Mesodermal cell (in vitro differentiated cells): ENCODE results near the gene ITGA4.

ENCODE experiments used
- H3K27ac ChIP-seq: 2 replicates; pipeline ENCODE4 v1.7.0; 2013; ENCODE audit warnings: mild to moderate bottlenecking, low read depth, low read length, moderate library complexity; ENCODE audit not compliant: severe bottlenecking
- H3K36me3 ChIP-seq: 2 replicates; pipeline ENCODE4 v1.7.1; 2013; ENCODE audit warnings: mild to moderate bottlenecking, low read length, moderate library complexity; ENCODE audit not compliant: control insufficient read depth, insufficient read depth
- H3K4me1 ChIP-seq: one replicate; pipeline ENCODE4 v1.7.1; 2013; ENCODE audit warnings: mild to moderate bottlenecking, low read length; ENCODE audit not compliant: insufficient read depth, control insufficient read depth, poor library complexity, severe bottlenecking
- H3K4me3 ChIP-seq: 2 replicates; pipeline ENCODE4 v1.7.0; 2013; ENCODE audit warnings: low read length, control low read depth, mild to moderate bottlenecking; ENCODE audit not compliant: insufficient read depth, poor library complexity, severe bottlenecking; ENCODE audit errors: extremely low read depth
- H3K9me3 ChIP-seq: 2 replicates; pipeline ENCODE4 v1.7.1; 2013; ENCODE audit warnings: mild to moderate bottlenecking, low read length, moderate library complexity; ENCODE audit not compliant: control insufficient read depth
- WGBS, 2 experiments: methylation state at CpG; one replicate each; pipeline ENCODE4 v1.1.5; 2013; ENCODE audit warnings: missing lambda C conversion rate in 2 of 2; ENCODE audit not compliant: insufficient coverage in 2 of 2; 5-methylcytosine and 5-hydroxymethylcytosine counted together

ITGA4 gene

DNA sequence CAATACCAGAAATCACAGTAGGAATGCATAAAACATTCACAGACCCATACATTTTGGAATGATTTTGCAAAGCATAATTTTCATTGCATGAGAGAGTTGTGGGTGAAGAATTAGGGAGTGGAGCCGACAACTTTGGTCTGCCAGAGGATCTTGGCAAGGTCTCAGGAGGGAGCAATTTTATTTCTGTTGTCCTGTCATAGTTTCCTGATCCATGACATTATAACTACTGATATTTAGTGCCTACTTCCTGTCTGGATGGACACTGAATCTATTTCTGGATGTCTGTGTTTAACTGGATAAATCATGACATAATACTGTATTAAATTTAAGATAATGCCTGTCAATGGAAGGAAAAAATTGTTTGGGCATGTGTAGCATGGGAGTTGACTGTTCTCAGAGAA lies 2.4 kb downstream of the ITGA4 start:
- no peaks in the 10 kb centered on the region for H3K36me3 ChIP-seq
- H3K9me3 ChIP-seq = no peaks in the 10 kb centered on the region
- no CpG with 5 or more reads among the region's 1 CpG for WGBS, 2 experiments
- H3K4me3 ChIP-seq = no peak overlapping the region
- H3K27ac ChIP-seq = no peak overlapping the region
- H3K4me1 ChIP-seq = no peaks in the 10 kb centered on the region

DNA sequence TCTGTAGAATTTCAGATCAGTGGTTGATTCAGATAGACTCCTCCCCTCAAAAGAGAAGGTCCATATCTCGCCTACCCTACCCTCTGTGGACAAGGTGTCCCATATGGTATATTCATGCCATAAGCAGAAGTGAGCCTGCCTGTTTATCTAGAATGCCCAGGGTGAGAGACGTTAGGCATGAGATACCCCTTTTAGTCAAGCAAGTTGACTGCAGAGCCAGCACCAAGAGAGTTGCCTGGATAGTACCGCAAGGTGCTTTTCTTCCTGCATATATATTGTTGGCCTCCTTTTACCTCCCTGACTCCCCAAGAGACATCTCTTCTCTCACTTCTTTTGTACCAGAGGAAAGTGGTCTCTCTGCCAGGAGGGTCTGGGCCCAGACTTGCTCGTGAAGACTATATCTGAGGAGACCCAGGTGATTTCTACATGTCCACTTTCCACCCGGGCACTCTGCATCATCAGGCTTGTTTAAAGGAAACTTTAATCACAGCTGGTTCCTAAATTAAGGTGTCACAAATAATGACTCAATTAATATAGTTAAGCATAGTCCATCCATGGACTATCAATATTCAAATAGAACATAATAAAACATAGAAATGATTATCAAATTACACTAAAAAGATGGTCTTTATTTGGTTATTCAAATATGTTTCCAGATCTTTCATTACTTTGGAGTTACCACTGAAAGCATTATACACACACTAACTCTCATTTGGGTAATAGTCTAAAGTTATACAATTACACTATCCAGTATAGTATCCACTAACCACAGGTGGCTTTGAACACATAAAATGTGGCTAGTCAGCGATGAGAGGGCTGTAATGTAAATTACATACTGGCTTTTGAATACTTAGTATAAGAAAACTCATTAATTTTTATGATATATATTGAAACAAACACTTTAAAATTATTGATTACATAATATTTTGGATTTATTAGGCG lies 4.1 kb downstream of the ITGA4 start:
- Histone ChIP-seq H3K4me1 (no peaks in the 10 kb centered on the region), H3K36me3 (no peaks in the 10 kb centered on the region), H3K27ac (no peak overlapping the region), H3K9me3 (no peaks in the 10 kb centered on the region), H3K4me3 (no peak overlapping the region)
- 90 to 94% methylated on average over 4 of the region's 7 CpGs for WGBS, 2 experiments

DNA sequence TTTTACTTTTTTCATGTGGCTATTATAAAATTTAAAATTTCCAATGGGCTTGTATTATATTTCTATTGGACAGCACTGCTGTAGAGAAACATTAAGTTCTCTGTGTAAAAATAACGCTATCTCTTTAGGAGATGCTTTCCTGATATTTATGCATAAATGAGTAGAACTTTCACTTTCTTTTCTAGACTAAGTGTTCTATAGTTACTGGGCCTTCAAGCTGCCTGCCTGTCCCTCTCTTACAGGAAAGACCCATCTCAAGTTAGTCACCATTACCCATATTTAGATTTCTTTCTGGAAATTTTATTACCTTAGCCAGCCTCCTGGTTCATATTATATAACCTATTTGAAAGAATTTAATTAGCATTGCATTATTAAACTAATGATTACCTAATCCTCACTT lies 4.8 kb downstream of the ITGA4 start:
- no peak overlapping the region for H3K27ac ChIP-seq

DNA sequence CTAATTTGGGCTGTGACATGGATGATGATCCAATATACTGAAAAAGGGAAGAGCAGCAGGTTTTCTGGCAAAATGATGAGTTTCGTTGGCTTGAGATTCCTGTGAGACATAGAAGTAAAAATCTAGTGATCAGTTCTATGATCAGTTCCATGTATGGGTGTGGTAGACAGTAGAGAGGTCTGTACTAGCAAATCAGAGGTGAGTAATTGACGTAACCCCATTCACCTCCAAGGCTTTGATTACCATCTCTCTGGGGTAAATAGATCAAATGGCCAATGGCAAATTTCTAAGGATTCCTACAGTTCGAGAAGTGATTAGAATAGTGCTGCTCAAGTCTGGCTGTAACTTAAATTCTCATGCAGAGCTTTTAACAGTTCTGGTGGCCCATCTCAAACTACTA lies 6.4 kb downstream of the ITGA4 start:
- no peaks in the 10 kb centered on the region for H3K36me3 ChIP-seq
- no peak overlapping the region for H3K4me3 ChIP-seq
- no peaks in the 10 kb centered on the region for H3K9me3 ChIP-seq
- WGBS, 2 experiments = 79 to 82% methylated on average over 1 to 3 of the region's 3 CpGs
- H3K4me1 ChIP-seq = no peaks in the 10 kb centered on the region
- no peak overlapping the region for H3K27ac ChIP-seq

More for the DNA sequence above, 4.8 kb downstream of the ITGA4 start:
- Histone ChIP-seq H3K4me3 (no peak overlapping the region), H3K36me3 (no peaks in the 10 kb centered on the region), H3K9me3 (no peaks in the 10 kb centered on the region), H3K4me1 (no peaks in the 10 kb centered on the region)
- WGBS, 2 experiments = 100% methylated on average over 1 of the region's 1 CpG; no CpG with 5 or more reads in 1 of the 2 experiments

DNA sequence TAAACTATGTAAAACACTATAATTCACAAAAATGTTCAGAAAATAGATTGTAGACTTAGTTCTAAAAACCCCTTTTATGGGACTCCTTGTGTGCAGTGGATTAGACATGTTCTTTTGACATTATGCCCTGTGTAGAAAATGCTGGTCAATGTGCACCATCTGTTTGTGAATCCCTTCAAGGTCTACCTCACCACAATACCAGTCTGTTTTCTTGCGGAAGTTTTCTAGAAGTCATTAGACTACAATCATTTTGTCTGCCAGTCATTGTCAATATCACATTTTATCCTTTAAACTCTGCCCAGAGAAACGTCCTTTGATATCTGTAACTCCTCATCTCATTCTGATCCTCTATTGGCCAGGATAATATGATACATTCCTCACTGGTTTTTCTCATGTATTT lies 7.8 kb downstream of the ITGA4 start:
- no peaks in the 10 kb centered on the region for H3K9me3 ChIP-seq
- no peaks in the 10 kb centered on the region for H3K36me3 ChIP-seq
- no peaks in the 10 kb centered on the region for H3K4me1 ChIP-seq
- WGBS, 2 experiments = 78 to 95% methylated on average over 2 of the region's 2 CpGs
- H3K27ac ChIP-seq = no peak overlapping the region
- no peak overlapping the region for H3K4me3 ChIP-seq

DNA sequence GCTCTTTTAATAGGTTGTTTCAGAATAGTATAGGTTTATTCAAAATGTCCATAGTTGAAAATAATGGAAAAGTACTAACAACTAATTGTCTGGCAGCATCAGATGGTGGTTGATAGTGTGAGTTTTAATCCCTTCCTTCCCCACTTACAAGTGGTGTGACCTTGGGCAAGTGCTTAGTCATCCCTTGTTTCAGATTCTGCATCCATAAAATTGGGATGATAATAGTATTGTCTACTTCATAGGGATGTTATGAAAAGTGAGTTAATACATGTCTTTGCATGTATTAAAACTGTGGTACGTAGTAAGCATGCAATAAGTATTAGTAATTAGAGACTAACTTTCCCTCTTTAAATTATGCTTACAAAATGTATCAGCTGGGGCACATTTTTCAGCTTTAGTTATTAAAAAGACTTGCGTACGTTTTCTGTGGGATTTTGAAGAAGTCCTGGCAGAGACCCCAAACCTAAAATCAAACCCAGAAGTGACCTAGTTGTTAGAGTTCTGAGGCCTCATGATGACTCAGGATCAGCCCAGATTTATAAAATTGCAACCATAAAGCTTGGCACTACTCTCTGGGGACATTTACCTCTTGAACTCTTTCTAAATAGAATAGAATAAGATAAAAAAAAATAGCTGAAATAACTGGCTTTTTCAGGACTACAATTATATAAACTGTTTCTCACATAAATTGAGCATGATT lies 8.6 kb downstream of the ITGA4 start:
- no CpG with 5 or more reads among the region's 3 CpGs for WGBS, 2 experiments
- Histone ChIP-seq H3K36me3 (no peaks in the 10 kb centered on the region), H3K4me3 (no peak overlapping the region), H3K4me1 (no peaks in the 10 kb centered on the region), H3K9me3 (no peaks in the 10 kb centered on the region), H3K27ac (no peak overlapping the region)

DNA sequence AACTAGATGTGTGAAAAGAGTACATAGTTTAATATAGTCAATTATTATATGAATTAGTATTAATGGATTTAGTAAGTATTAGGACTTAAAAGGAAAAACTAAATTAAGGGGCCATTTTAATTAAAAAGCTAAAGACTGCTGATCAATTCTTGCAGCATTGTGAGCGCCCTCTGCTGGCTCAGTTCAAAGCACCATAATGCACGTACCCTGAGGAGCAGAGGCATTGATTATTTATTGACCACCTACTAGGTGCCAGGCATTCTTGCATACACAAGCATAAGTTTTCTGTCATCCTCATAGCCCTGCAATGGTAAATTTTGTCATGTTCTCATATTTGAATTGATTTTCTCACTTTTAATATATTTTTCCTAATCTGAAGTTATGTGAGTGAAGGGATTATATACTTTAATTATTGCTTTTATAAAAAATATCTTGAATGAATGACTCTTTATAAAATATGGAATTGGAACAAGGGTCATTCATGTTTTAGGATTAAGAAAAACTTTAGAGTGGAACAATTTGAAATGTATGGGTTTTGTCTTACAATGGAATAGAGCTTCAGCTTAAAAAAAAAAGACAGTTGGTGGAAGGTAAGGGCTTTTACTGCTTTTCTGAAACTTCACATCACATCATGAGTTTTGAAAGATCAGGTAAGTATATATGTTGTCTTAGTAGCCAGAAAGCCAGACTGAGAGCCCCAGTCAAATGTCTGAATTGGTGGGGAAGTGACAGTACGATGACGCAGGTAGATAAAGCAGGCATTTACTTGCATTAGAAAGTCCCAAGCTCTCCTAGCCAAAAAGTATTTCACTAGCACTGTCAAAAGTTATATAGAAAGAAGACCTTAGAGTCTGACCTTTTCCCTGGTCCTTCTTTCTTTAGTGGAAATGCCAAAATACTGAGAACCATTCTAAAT lies 9.7 kb downstream of the ITGA4 start:
- no peak overlapping the region for H3K27ac ChIP-seq
- no peaks in the 10 kb centered on the region for H3K9me3 ChIP-seq
- no peaks in the 10 kb centered on the region for H3K4me1 ChIP-seq
- 0 to 10% methylated on average over 2 of the region's 4 CpGs for WGBS, 2 experiments
- no peaks in the 10 kb centered on the region for H3K36me3 ChIP-seq
- H3K4me3 ChIP-seq = no peak overlapping the region

DNA sequence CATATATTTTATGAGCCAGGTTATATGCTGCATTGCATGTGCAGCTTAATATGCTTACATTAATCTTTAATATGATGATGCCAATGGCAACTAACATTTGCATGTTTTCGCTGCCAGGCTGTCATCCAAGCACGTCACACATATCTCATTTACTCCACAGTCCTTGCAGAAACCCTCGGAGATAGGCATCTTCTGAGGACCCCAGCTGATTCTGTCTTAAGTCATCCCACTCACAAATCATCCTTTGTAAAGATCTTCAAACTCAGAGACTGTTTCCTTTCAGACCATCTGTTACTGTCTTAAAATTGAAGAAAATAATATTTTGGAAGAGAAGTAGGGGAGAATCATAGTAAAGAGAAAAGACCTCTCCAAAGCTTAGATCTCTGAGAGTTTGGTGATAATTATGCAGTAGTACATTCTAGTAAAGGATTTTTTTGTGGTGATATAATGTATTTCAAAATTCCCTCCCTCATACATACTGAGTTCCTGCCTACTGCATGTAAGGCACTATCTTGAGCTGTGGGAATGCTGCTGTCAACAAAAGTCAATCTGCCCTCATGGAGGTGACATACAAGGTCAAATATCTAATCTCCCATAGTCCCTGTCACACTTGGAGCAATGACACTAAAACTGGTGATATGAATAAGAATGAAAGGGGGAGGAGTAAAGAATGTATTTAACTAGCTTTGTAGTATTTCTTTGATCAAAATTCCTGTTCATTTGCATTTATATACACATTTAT lies 11.0 kb downstream of the ITGA4 start:
- H3K36me3 ChIP-seq = no peaks in the 10 kb centered on the region
- H3K9me3 ChIP-seq = no peaks in the 10 kb centered on the region
- H3K4me1 ChIP-seq = no peaks in the 10 kb centered on the region
- no peak overlapping the region for H3K27ac ChIP-seq
- 80 to 85% methylated on average over 2 of the region's 3 CpGs for WGBS, 2 experiments
- H3K4me3 ChIP-seq = no peak overlapping the region

DNA sequence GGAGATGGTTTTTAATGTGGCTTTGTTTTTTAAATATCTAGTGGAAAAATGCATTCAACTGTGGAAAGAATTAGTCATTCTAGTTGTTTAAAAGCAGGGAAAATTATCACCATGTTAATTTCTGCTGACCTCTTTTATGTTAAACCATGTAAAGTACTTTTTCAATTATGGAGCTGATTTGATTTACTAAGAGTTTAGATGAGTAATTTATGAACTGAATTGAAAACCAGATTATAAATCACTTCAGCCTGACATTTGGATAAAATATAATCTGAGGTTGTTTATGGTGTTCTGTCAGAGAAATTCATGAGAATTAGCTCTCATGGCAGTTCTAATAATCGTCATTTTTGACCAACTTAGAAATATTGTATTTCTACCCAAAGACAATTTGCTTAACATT lies 11.6 kb downstream of the ITGA4 start:
- H3K36me3 ChIP-seq = no peaks in the 10 kb centered on the region
- no peaks in the 10 kb centered on the region for H3K4me1 ChIP-seq
- no CpG with 5 or more reads among the region's 1 CpG for WGBS, 2 experiments
- no peak overlapping the region for H3K27ac ChIP-seq
- H3K4me3 ChIP-seq = no peak overlapping the region
- H3K9me3 ChIP-seq = no peaks in the 10 kb centered on the region

DNA sequence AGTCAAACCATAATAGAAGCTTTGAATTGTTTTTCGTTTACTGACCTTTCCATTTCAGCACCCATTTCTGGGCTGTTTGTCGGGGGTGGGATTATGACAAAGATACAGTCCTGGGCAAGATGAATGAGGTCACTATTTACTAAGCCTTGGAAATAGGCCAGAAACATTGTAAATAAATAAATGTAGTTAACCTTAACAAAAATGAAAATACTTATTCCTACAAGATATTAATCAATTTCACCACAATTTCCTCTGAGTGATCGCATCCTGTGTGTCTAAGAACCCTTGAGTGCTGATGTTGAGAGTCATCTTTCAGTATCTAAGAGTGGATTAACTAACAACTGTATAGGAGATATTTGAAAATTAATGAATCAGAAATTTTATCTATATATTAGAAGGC lies 14.0 kb downstream of the ITGA4 start:
- Histone ChIP-seq H3K4me3 (no peak overlapping the region), H3K36me3 (no peaks in the 10 kb centered on the region), H3K4me1 (no peaks in the 10 kb centered on the region), H3K27ac (no peak overlapping the region), H3K9me3 (no peaks in the 10 kb centered on the region)
- WGBS, 2 experiments = no CpG with 5 or more reads among the region's 3 CpGs
